OCI-LY1 (cell line): ENCODE measurements around the gene CHIT1.

Source experiments
- EZH2 ChIP-seq: fragments of 200-600 bp; sonication (generic), shearing (Covaris generic); IDR thresholded peaks from 2 replicates; pipeline ENCODE4 v1.8.0; 2017; ENCODE audit warnings: borderline replicate concordance, mixed run types, mild to moderate bottlenecking, antibody characterized with exemption, low read length, moderate library complexity, mixed read lengths
- TF ChIP-seq, protein P1 (sequence below): fragments of 200-600 bp; sonication (generic), shearing (Covaris generic); IDR thresholded peaks from 2 replicates; pipeline ENCODE4 v1.5.1; 2017; ENCODE audit warnings: mild to moderate bottlenecking, antibody characterized with exemption, low read length, moderate library complexity, mixed read lengths

DNA sequence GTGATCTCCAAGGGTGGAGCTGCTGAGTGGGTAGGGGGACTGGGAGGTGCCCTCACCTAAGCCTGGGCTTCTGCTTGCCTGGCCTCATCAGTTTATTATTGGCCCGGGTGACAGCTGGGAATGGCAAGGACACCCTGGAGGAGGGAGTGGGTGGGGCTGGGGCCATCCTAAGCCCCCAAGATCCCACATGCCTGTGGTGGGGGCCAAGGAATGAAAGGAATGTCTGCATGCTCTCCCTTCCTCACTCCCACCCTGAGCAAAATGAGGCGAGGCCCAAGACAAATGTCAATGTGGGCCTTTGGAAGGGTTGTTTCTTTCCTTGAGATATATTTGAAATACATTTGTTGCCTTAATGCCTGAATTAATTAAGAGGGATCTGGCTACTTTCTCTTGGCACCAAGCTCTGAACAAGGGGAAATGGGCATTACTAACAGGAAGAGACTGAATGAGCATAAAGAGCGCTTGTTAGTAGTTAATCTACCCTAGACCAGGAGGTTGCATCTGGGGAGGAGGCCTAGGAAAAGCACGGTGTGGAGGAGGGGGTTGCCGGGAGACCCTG, 23.3 kb downstream of the CHIT1 start:
- TF ChIP-seq, protein P1, sequence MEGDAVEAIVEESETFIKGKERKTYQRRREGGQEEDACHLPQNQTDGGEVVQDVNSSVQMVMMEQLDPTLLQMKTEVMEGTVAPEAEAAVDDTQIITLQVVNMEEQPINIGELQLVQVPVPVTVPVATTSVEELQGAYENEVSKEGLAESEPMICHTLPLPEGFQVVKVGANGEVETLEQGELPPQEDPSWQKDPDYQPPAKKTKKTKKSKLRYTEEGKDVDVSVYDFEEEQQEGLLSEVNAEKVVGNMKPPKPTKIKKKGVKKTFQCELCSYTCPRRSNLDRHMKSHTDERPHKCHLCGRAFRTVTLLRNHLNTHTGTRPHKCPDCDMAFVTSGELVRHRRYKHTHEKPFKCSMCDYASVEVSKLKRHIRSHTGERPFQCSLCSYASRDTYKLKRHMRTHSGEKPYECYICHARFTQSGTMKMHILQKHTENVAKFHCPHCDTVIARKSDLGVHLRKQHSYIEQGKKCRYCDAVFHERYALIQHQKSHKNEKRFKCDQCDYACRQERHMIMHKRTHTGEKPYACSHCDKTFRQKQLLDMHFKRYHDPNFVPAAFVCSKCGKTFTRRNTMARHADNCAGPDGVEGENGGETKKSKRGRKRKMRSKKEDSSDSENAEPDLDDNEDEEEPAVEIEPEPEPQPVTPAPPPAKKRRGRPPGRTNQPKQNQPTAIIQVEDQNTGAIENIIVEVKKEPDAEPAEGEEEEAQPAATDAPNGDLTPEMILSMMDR = no peak
- TF ChIP-seq EZH2 = no peak
